ENCODE results near the gene BATF3.

BATF3 gene

DNA sequence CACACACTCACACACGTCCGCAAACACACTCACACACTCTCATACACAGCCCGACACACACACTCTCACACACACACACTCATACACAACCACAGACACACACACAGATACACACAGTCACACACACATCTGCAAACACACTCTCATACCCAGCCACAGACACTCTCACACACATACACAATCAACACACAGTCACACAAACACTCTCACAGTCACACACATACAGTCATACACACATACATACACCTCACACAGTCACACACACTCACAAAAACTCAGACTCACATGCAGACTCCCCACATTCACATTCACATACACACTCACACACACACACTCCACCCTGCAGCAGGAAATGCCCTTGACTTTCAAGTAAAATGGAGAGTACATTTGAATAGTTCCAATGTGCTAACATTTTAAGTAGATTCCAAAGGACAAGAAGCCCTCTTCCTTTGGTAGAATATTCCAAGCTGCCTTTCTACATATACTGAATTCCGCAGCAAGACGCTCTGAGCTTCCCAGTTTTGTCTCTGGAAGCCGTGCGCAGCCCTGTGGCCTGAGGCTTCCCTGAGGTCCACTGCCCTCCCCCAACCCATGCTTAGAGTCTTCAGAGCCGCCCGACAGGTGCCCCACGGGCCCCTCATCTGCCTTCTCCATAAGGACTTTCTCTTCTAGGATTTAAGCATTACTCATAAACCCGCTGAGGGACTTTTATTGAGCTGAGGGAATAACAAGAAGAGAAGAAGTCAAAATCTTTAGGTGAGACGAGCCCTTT lies 9.7 kb downstream of the BATF3 start:
- Histone ChIP-seq H3K4me2 (ENCODE audit: insufficient read depth, low read length, poor library complexity, severe bottlenecking) (no peak overlapping the region), H2BK15ac (ENCODE audit: low read length) (no peak overlapping the region), H3K4ac (ENCODE audit: low read length) (no peak overlapping the region), H3K79me1 (ENCODE audit: low read depth, low read length) (no peaks in the 10 kb centered on the region), H3K23ac (ENCODE audit: low read depth, low read length, poor library complexity) (no peak overlapping the region), H3K9ac (ENCODE audit: low read depth, low read length, poor library complexity) (no peak overlapping the region), H3K4me3 (ENCODE audit: low read length in 2 of 2) (peak overlapping the region in 1 of 2 donors; percentile 21), H3K36me3 (replicated peaks in 1 of 2; ENCODE audit: control insufficient read depth in 2 of 2, insufficient read depth in 2 of 2, low read length in 2 of 2) (no peaks in the 10 kb centered on the region), H3K18ac (ENCODE audit: low read length) (no peak overlapping the region), H3K14ac (ENCODE audit: low read length) (no peak overlapping the region), H2BK120ac (ENCODE audit: low read depth, low read length) (no peak overlapping the region), H3K27me3 (ENCODE audit: control insufficient read depth in 3 of 3, insufficient read depth in 3 of 3, low read depth in 1 of 3, low read length in 3 of 3) (no peaks in the 10 kb centered on the region), H3K4me1 (ENCODE audit: control insufficient read depth in 2 of 2, insufficient read depth in 1 of 2, low read depth in 1 of 2, low read length in 2 of 2) (peaks cover 5 to 10% of the 10 kb centered on the region in 2 donors), H2AFZ (ENCODE audit: low read length) (no peak overlapping the region), H2BK5ac (ENCODE audit: low read length) (no peak overlapping the region), H2AK5ac (ENCODE audit: low read depth, low read length) (no peak overlapping the region), H3K27ac (replicated peaks; ENCODE audit: low read length) (no peak overlapping the region), H4K91ac (ENCODE audit: low read depth, low read length, poor library complexity) (no peak overlapping the region), H3K9me3 (replicated peaks in 1 of 2; ENCODE audit: control insufficient read depth in 2 of 2, insufficient read depth in 1 of 2, low read depth in 1 of 2, low read length in 2 of 2) (no peaks in the 10 kb centered on the region), H4K8ac (ENCODE audit: low read depth, low read length) (no peak overlapping the region), H2BK12ac (ENCODE audit: low read length) (no peak overlapping the region)
- DNase-seq (ENCODE audit: low spot score): no peak
- 100% methylated on average over 1 to 3 of the region's 12 CpGs for WGBS, 2 donors (ENCODE audit: extremely low coverage in 2 of 2, insufficient read length in 2 of 2, insufficient replicate concordance in 1 of 2)

DNA sequence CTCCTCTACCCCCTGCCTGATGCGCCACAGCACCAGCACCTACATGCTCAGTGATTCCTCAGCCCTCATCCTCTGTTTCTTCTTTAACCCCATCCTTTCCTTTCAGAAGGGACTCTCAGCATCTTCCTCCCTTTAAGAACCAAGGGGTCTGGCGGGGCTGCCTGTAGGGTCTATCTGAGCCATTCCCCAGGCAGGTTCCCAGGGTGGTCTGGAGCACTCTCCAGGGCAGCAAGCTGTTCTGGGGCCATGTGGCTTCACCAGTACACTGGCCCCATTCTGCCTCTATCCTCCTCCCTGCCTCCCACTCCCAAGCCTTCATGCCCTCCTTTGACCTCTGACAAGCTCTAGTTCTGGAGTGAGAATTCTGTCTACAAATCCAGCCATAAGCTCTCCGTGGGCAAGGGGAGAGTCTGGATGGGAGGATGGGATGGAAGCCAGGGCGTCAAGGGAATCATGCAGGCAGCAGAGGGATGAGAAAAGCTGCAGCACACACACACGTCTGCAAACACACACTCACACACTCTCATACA lies 10.4 kb downstream of the BATF3 start:
- Histone ChIP-seq H2BK15ac (ENCODE audit: low read length) (no peak overlapping the region), H2BK5ac (ENCODE audit: low read length) (no peak overlapping the region), H2AK5ac (ENCODE audit: low read depth, low read length) (no peak overlapping the region), H3K27me3 (ENCODE audit: control insufficient read depth in 3 of 3, insufficient read depth in 3 of 3, low read depth in 1 of 3, low read length in 3 of 3) (no peaks in the 10 kb centered on the region), H3K18ac (ENCODE audit: low read length) (no peak overlapping the region), H3K4ac (ENCODE audit: low read length) (no peak overlapping the region), H3K79me1 (ENCODE audit: low read depth, low read length) (no peaks in the 10 kb centered on the region), H2BK12ac (ENCODE audit: low read length) (no peak overlapping the region), H3K9ac (ENCODE audit: low read depth, low read length, poor library complexity) (no peak overlapping the region), H3K4me2 (ENCODE audit: insufficient read depth, low read length, poor library complexity, severe bottlenecking) (no peak overlapping the region), H4K8ac (ENCODE audit: low read depth, low read length) (no peak overlapping the region), H3K36me3 (replicated peaks in 1 of 2; ENCODE audit: control insufficient read depth in 2 of 2, insufficient read depth in 2 of 2, low read length in 2 of 2) (no peaks in the 10 kb centered on the region), H3K14ac (ENCODE audit: low read length) (no peak overlapping the region), H3K23ac (ENCODE audit: low read depth, low read length, poor library complexity) (no peak overlapping the region), H3K4me1 (ENCODE audit: control insufficient read depth in 2 of 2, insufficient read depth in 1 of 2, low read depth in 1 of 2, low read length in 2 of 2) (peaks cover 2 to 5% of the 10 kb centered on the region in 2 donors), H3K9me3 (replicated peaks in 1 of 2; ENCODE audit: control insufficient read depth in 2 of 2, insufficient read depth in 1 of 2, low read depth in 1 of 2, low read length in 2 of 2) (no peaks in the 10 kb centered on the region), H2BK120ac (ENCODE audit: low read depth, low read length) (no peak overlapping the region), H2AFZ (ENCODE audit: low read length) (no peak overlapping the region), H4K91ac (ENCODE audit: low read depth, low read length, poor library complexity) (no peak overlapping the region), H3K4me3 (ENCODE audit: low read length in 2 of 2) (no peak overlapping the region), H3K27ac (replicated peaks; ENCODE audit: low read length) (no peak overlapping the region)
- WGBS, 2 donors (ENCODE audit: extremely low coverage in 2 of 2, insufficient read length in 2 of 2, insufficient replicate concordance in 1 of 2): no CpG with 5 or more reads among the region's 5 CpGs
- DNase-seq (ENCODE audit: low spot score): no peak

DNA sequence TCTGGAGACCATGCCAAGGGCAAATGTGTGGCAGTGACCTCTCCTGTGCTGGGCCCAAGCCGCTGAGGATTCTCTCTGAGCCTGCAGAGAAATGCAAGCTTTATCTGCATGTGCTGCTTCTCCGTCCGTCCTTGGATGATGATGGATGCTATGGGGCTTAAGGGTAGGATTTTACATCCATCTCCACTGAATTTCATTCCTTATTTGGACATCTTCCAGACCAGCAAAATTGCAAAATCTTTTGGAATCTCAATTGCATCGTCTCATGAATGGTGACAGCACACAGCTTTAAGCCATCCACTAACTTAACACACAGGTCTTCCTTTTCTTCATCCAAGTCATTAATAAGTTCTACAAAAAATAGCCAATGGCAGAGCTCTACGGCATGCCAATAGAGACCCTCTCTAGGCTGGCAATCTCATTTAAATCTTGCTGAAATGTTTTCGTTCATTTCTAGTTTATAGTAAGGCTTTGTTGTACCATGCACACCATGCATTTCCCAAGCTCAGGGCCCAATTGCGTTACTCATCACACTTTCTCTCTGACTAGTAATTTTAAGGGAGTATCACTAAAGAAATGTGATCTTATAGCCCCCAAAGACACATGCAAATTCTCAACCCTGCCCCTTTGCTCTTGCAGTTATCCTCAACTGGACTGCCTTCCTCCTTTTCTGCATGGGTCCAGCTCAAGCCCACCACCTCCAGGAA lies 11.1 kb downstream of the BATF3 start:
- H2AK5ac ChIP-seq (ENCODE audit: low read depth, low read length): no peak overlapping the region
- H3K4ac ChIP-seq (ENCODE audit: low read length): no peak overlapping the region
- peaks cover 2 to 5% of the 10 kb centered on the region in 2 donors for H3K4me1 ChIP-seq (ENCODE audit: control insufficient read depth in 2 of 2, insufficient read depth in 1 of 2, low read depth in 1 of 2, low read length in 2 of 2)
- H3K18ac ChIP-seq (ENCODE audit: low read length): no peak overlapping the region
- H2BK120ac ChIP-seq (ENCODE audit: low read depth, low read length): no peak overlapping the region
- no peak overlapping the region for H3K4me3 ChIP-seq (ENCODE audit: low read length in 2 of 2)
- H3K9ac ChIP-seq (ENCODE audit: low read depth, low read length, poor library complexity): no peak overlapping the region
- no peak overlapping the region for H4K91ac ChIP-seq (ENCODE audit: low read depth, low read length, poor library complexity)
- WGBS, 2 donors (ENCODE audit: extremely low coverage in 2 of 2, insufficient read length in 2 of 2, insufficient replicate concordance in 1 of 2): no CpG with 5 or more reads among the region's 7 CpGs
- H3K79me1 ChIP-seq (ENCODE audit: low read depth, low read length): no peaks in the 10 kb centered on the region
- H3K27me3 ChIP-seq (ENCODE audit: control insufficient read depth in 3 of 3, insufficient read depth in 3 of 3, low read depth in 1 of 3, low read length in 3 of 3): no peaks in the 10 kb centered on the region
- H3K14ac ChIP-seq (ENCODE audit: low read length): no peak overlapping the region
- no peak overlapping the region for H2BK5ac ChIP-seq (ENCODE audit: low read length)
- H2BK15ac ChIP-seq (ENCODE audit: low read length): no peak overlapping the region
- no peak overlapping the region for H3K4me2 ChIP-seq (ENCODE audit: insufficient read depth, low read length, poor library complexity, severe bottlenecking)
- H3K23ac ChIP-seq (ENCODE audit: low read depth, low read length, poor library complexity): no peak overlapping the region
- no peaks in the 10 kb centered on the region for H3K9me3 ChIP-seq (replicated peaks in 1 of 2; ENCODE audit: control insufficient read depth in 2 of 2, insufficient read depth in 1 of 2, low read depth in 1 of 2, low read length in 2 of 2)
- H2BK12ac ChIP-seq (ENCODE audit: low read length): no peak overlapping the region
- no peaks in the 10 kb centered on the region for H3K36me3 ChIP-seq (replicated peaks in 1 of 2; ENCODE audit: control insufficient read depth in 2 of 2, insufficient read depth in 2 of 2, low read length in 2 of 2)
- no peak overlapping the region for H4K8ac ChIP-seq (ENCODE audit: low read depth, low read length)
- H3K27ac ChIP-seq (replicated peaks; ENCODE audit: low read length): no peak overlapping the region
- no peak overlapping the region for H2AFZ ChIP-seq (ENCODE audit: low read length)
- DNase-seq (ENCODE audit: low spot score): no peak

DNA sequence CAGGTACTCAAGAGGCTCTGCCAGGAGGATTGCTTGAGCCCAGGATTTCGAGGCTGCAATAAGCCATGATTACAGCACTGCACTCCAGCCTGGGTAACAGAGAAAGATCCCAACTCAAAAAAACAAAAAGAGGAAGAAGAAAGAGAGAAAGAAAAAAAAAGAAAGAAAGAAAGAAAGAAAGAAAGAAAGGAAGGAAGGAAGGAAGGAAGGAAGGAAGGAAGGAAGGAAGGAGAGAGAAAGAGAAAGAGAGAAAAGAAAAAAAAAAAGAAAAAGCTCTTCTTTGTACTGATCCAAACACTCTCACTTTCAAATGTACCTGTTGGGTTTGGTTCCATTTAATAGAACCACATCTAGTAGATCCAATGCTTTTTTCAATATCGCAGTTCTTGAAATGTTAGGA lies 11.8 kb downstream of the BATF3 start:
- Histone ChIP-seq H4K91ac (ENCODE audit: low read depth, low read length, poor library complexity) (no peak overlapping the region), H4K8ac (ENCODE audit: low read depth, low read length) (no peak overlapping the region), H3K14ac (ENCODE audit: low read length) (no peak overlapping the region), H3K23ac (ENCODE audit: low read depth, low read length, poor library complexity) (no peak overlapping the region), H2AK5ac (ENCODE audit: low read depth, low read length) (no peak overlapping the region), H3K9ac (ENCODE audit: low read depth, low read length, poor library complexity) (no peak overlapping the region), H3K79me1 (ENCODE audit: low read depth, low read length) (no peaks in the 10 kb centered on the region), H3K4me2 (ENCODE audit: insufficient read depth, low read length, poor library complexity, severe bottlenecking) (no peak overlapping the region), H3K27me3 (ENCODE audit: control insufficient read depth in 3 of 3, insufficient read depth in 3 of 3, low read depth in 1 of 3, low read length in 3 of 3) (no peaks in the 10 kb centered on the region), H3K9me3 (replicated peaks in 1 of 2; ENCODE audit: control insufficient read depth in 2 of 2, insufficient read depth in 1 of 2, low read depth in 1 of 2, low read length in 2 of 2) (no peaks in the 10 kb centered on the region), H2BK120ac (ENCODE audit: low read depth, low read length) (no peak overlapping the region), H3K36me3 (replicated peaks in 1 of 2; ENCODE audit: control insufficient read depth in 2 of 2, insufficient read depth in 2 of 2, low read length in 2 of 2) (no peaks in the 10 kb centered on the region), H2BK15ac (ENCODE audit: low read length) (no peak overlapping the region), H2BK12ac (ENCODE audit: low read length) (no peak overlapping the region), H3K4ac (ENCODE audit: low read length) (no peak overlapping the region), H2AFZ (ENCODE audit: low read length) (no peak overlapping the region), H2BK5ac (ENCODE audit: low read length) (no peak overlapping the region), H3K18ac (ENCODE audit: low read length) (no peak overlapping the region), H3K27ac (replicated peaks; ENCODE audit: low read length) (no peak overlapping the region), H3K4me3 (ENCODE audit: low read length in 2 of 2) (no peak overlapping the region), H3K4me1 (ENCODE audit: control insufficient read depth in 2 of 2, insufficient read depth in 1 of 2, low read depth in 1 of 2, low read length in 2 of 2) (peaks cover 2 to 7% of the 10 kb centered on the region in 2 donors)
- no CpG with 5 or more reads among the region's 2 CpGs for WGBS, 2 donors (ENCODE audit: extremely low coverage in 2 of 2, insufficient read length in 2 of 2, insufficient replicate concordance in 1 of 2)
- no peak for DNase-seq (ENCODE audit: low spot score)
